ENCODE results near the gene GIGYF2.

GIGYF2 gene

GRCh38 chr2:232761301-232761907, 64.3 kb downstream of the GIGYF2 start:
- peak; percentile 20 for DNase-seq

- no peak for DNase-seq
These were observed 70.7 kb downstream of the GIGYF2 start for GRCh38 chr2:232767866-232768265.

GRCh38 chr2:232770207-232770606, 73.1 kb downstream of the GIGYF2 start:
- DNase-seq: no peak

- DNase-seq: no peak
These were observed 74.7 kb downstream of the GIGYF2 start for GRCh38 chr2:232771870-232772269.

GRCh38 chr2:232772531-232772930, 75.4 kb downstream of the GIGYF2 start:
- no peak for DNase-seq

GRCh38 chr2:232773815-232774214, 76.7 kb downstream of the GIGYF2 start:
- DNase-seq: no peak

- DNase-seq: no peak
These were observed 79.3 kb downstream of the GIGYF2 start, which contains the start of gene KCNJ13 for GRCh38 chr2:232776435-232776834. KCNJ13 (minus strand) TSS chr2:232776565; CDS start chr2:232771362, 5,203 bp downstream.

GRCh38 chr2:232777276-232777675, 80.1 kb downstream of the GIGYF2 start:
- no peak for DNase-seq

GRCh38 chr2:232779465-232779864, 82.3 kb downstream of the GIGYF2 start:
- no peak for DNase-seq

- DNase-seq: peak; percentile 63
These were observed 82.8 kb downstream of the GIGYF2 start for GRCh38 chr2:232779934-232780333.

- no peak for DNase-seq
These were observed 84.6 kb downstream of the GIGYF2 start for GRCh38 chr2:232781765-232782164.

- no peak for DNase-seq
These were observed 86.1 kb downstream of the GIGYF2 start for GRCh38 chr2:232783278-232783677.

- no peak for DNase-seq
These were observed 90.7 kb downstream of the GIGYF2 start for GRCh38 chr2:232787806-232788205.

GRCh38 chr2:232789082-232789481, 92.0 kb downstream of the GIGYF2 start:
- DNase-seq: no peak

- DNase-seq: no peak
These were observed 94.4 kb downstream of the GIGYF2 start for GRCh38 chr2:232791518-232791917.

- DNase-seq: no peak
These were observed 96.1 kb downstream of the GIGYF2 start for GRCh38 chr2:232793271-232793670.

GRCh38 chr2:232794981-232795380, 97.8 kb downstream of the GIGYF2 start:
- no peak for DNase-seq

GRCh38 chr2:232795920-232796319, 98.8 kb downstream of the GIGYF2 start:
- no peak for DNase-seq

- DNase-seq: no peak
These were observed 101.1 kb downstream of the GIGYF2 start for GRCh38 chr2:232798187-232798586.

GRCh38 chr2:232800166-232800565, 103.0 kb downstream of the GIGYF2 start:
- DNase-seq: no peak

- DNase-seq: no peak
These were observed 105.0 kb downstream of the GIGYF2 start for GRCh38 chr2:232802091-232802490.

GRCh38 chr2:232809349-232810124, 112.4 kb downstream of the GIGYF2 start:
- DNase-seq: no peak

- DNase-seq: no peak
These were observed 113.3 kb downstream of the GIGYF2 start for GRCh38 chr2:232810444-232810843.

GRCh38 chr2:232815569-232815968, 118.4 kb downstream of the GIGYF2 start:
- no peak for DNase-seq

GRCh38 chr2:232816657-232817056, 119.5 kb downstream of the GIGYF2 start:
- DNase-seq: peak; percentile 43

Measured in DMS79 treated with DMSO at 0.1 percent for 48 hours (cell line).